IPS-NIHi7 (cell line): Measurements from ENCODE around the gene CHRNB4.

Source experiments
- DNase-seq: peaks from one replicate; pipeline ENCODE4 v3.0.0; 2012; ENCODE audit warnings: mixed read lengths; ENCODE audit errors: extremely low spot score

The CHRNB4 gene

GRCh38 chr15:78634210-78635145 is 6.5 kb downstream of the CHRNB4 start:
- DNase-seq, result no peak

- DNase-seq, result no peak
Observed at GRCh38 chr15:78633348-78633747, 7.7 kb downstream of the CHRNB4 start.

GRCh38 chr15:78630886-78631633 is 9.9 kb downstream of the CHRNB4 start:
- no peak for DNase-seq

- DNase-seq, result no peak
Observed at GRCh38 chr15:78629716-78630065, 11.3 kb downstream of the CHRNB4 start.

- DNase-seq, result no peak
Observed at GRCh38 chr15:78629031-78629715, 11.8 kb downstream of the CHRNB4 start.

- no peak for DNase-seq
Observed at GRCh38 chr15:78628227-78628626, 12.8 kb downstream of the CHRNB4 start.

- DNase-seq, result no peak
Observed at GRCh38 chr15:78627348-78627747, 13.7 kb downstream of the CHRNB4 start.

GRCh38 chr15:78626381-78626995 is 14.5 kb downstream of the CHRNB4 start:
- DNase-seq, result no peak

- DNase-seq, result no peak
Observed at GRCh38 chr15:78625606-78626280, 15.3 kb downstream of the CHRNB4 start.

GRCh38 chr15:78624651-78625590 is 16.1 kb downstream of the CHRNB4 start:
- DNase-seq, result no peak

GRCh38 chr15:78623786-78624497 is 17.1 kb downstream of the CHRNB4 start:
- DNase-seq, result no peak

GRCh38 chr15:78621810-78622402 is 19.1 kb downstream of the CHRNB4 start:
- no peak for DNase-seq

GRCh38 chr15:78620527-78621421 is 20.2 kb downstream of the CHRNB4 start, which contains the start of gene CHRNA3:
Gene CHRNA3 (minus strand): TSS chr15:78620996. CDS start chr15:78620794, 202 bp downstream.
- DNase-seq, result peak; percentile 67

- DNase-seq, result peak; percentile 86
Observed at GRCh38 chr15:78620021-78620526, 20.9 kb downstream of the CHRNB4 start.

- DNase-seq, result peak; percentile 45
Observed at GRCh38 chr15:78619022-78619950, 21.7 kb downstream of the CHRNB4 start.

- peak; percentile 91 for DNase-seq
Observed at GRCh38 chr15:78618490-78618934, 22.5 kb downstream of the CHRNB4 start.
